GM23338 (cell line): Measurements from ENCODE around the gene ERMN. TPM values are rescaled to one million over a fixed set of nuclear protein-coding genes. Genes with fewer than 3 reads are reported as not detected.

Experiments
- ATAC-seq: fragments of 200-7000 bp; cut with Tn5 transposase; 3 replicates; pipeline ENCODE4 v1.9.1; 2020
- DNase-seq: peaks from one replicate; pipeline ENCODE4 v3.0.0-alpha.2; 2015; ENCODE audit warnings: low spot score
- H2AFZ ChIP-seq: fragments of 200-600 bp; sonication (generic); 2 replicates; pipeline ENCODE4 v1.8.0; 2016; ENCODE audit warnings: antibody characterized with exemption, mild to moderate bottlenecking, moderate library complexity
- H3F3A ChIP-seq: fragments of 200-600 bp; sonication (generic); replicated peaks from 2 replicates; pipeline ENCODE4 v1.8.0; 2017; ENCODE audit warnings: antibody characterized with exemption, mixed run types, low read depth
- H3K27ac ChIP-seq: fragments of 200-600 bp; sonication (generic); 2 replicates; pipeline ENCODE4 v1.6.1; 2016; ENCODE audit warnings: low read depth
- H3K27me3 ChIP-seq: fragments of 200-600 bp; sonication (generic); 2 replicates; pipeline ENCODE4 v1.8.0; 2016; ENCODE audit warnings: mild to moderate bottlenecking, mixed run types, moderate library complexity; ENCODE audit not compliant: insufficient read depth
- H3K36me3 ChIP-seq: fragments of 200-600 bp; sonication (generic); 2 replicates; pipeline ENCODE4 v1.8.0; 2016; ENCODE audit warnings: mild to moderate bottlenecking; ENCODE audit not compliant: insufficient read depth
- H3K4me1 ChIP-seq: fragments of 200-600 bp; sonication (generic); 2 replicates; pipeline ENCODE4 v1.8.0; 2016; ENCODE audit warnings: mild to moderate bottlenecking, moderate library complexity; ENCODE audit not compliant: insufficient read depth
- H3K4me2 ChIP-seq: fragments of 200-600 bp; sonication (generic); 2 replicates; pipeline ENCODE4 v1.7.1; 2017; ENCODE audit warnings: mixed run types
- H3K4me3 ChIP-seq: fragments of 200-600 bp; sonication (generic); 2 replicates; pipeline ENCODE4 v1.6.1; 2016; ENCODE audit warnings: mixed run types
- H3K79me2 ChIP-seq: fragments of 200-600 bp; sonication (generic); replicated peaks from 2 replicates; pipeline ENCODE4 v1.8.0; 2017; ENCODE audit warnings: mild to moderate bottlenecking; ENCODE audit not compliant: insufficient read depth
- H3K9me2 ChIP-seq: fragments of 200-600 bp; sonication (generic); 2 replicates; pipeline ENCODE4 v1.8.0; 2017; ENCODE audit not compliant: insufficient read depth
- H4K20me1 ChIP-seq: fragments of 200-600 bp; sonication (generic); replicated peaks from 2 replicates; pipeline ENCODE4 v1.8.0; 2017; ENCODE audit warnings: mild to moderate bottlenecking; ENCODE audit not compliant: insufficient read depth
- H3K27ac Mint-ChIP-seq: 2 replicates; pipeline ENCODE4 v1.8.0; 2020; ENCODE audit warnings: inconsistent platforms, mild to moderate bottlenecking, moderate library complexity, mixed read lengths
- H3K27me3 Mint-ChIP-seq: 3 replicates; pipeline ENCODE4 v1.8.0; 2022; ENCODE audit warnings: low read depth, mild to moderate bottlenecking, moderate library complexity, mixed read lengths, inconsistent platforms; ENCODE audit not compliant: insufficient read depth, poor library complexity
- H3K36me3 Mint-ChIP-seq: 3 replicates; pipeline ENCODE4 v1.8.0; 2021; ENCODE audit warnings: low read depth, mild to moderate bottlenecking, inconsistent platforms, moderate library complexity, mixed read lengths
- H3K4me1 Mint-ChIP-seq: 3 replicates; pipeline ENCODE4 v1.8.0; 2020; ENCODE audit warnings: mild to moderate bottlenecking, inconsistent platforms, mixed read lengths
- H3K4me3 Mint-ChIP-seq: 3 replicates; pipeline ENCODE4 v1.8.0; 2021; ENCODE audit warnings: moderate library complexity, mild to moderate bottlenecking, inconsistent platforms, mixed read lengths
- H3K9me3 Mint-ChIP-seq: 3 replicates; pipeline ENCODE4 v1.8.0; 2020; ENCODE audit warnings: moderate library complexity, mild to moderate bottlenecking, inconsistent platforms, mixed read lengths
- CREB1 ChIP-seq: fragments of 250-450 bp; sonication (Bioruptor Pico); IDR thresholded peaks from 2 replicates; pipeline ENCODE4 v1.5.0; 2020; ENCODE audit warnings: low read depth, mild to moderate bottlenecking, moderate library complexity
- CTCF ChIP-seq, 2 experiments: fragments of 200-600 bp in 1 of 2; sonication (generic) in 1 of 2; conservative IDR thresholded peaks; 2 replicates each; pipeline versions ENCODE4 v1.5.1 to v1.6.1; 2016 to 2017; ENCODE audit warnings: antibody characterized with exemption in 2 of 2, low read depth in 2 of 2, mild to moderate bottlenecking in 2 of 2, moderate library complexity in 1 of 2
- ETS1 ChIP-seq: IDR thresholded peaks from 2 replicates; pipeline ENCODE4 v1.6.1; 2016; ENCODE audit warnings: antibody characterized with exemption
- EZH2 ChIP-seq: fragments of 200-600 bp; sonication (generic); IDR thresholded peaks from one replicate; pipeline ENCODE4 v1.8.0; 2017; ENCODE audit warnings: antibody characterized with exemption, mild to moderate bottlenecking, low read depth; ENCODE audit not compliant: unreplicated experiment
- EZH2phosphoT487 ChIP-seq: fragments of 200-600 bp; sonication (generic); IDR thresholded peaks from one replicate; pipeline ENCODE4 v1.8.1; 2018; ENCODE audit warnings: antibody characterized with exemption; ENCODE audit not compliant: unreplicated experiment
- JUNB ChIP-seq: IDR thresholded peaks from one replicate; pipeline ENCODE4 v1.6.1; 2016; ENCODE audit warnings: antibody characterized with exemption; ENCODE audit not compliant: unreplicated experiment
- POLR2AphosphoS5 ChIP-seq: IDR thresholded peaks from 2 replicates; pipeline ENCODE4 v1.6.1; 2016; ENCODE audit warnings: antibody characterized with exemption, low read depth
- REST ChIP-seq: IDR thresholded peaks from one replicate; pipeline ENCODE4 v1.6.1; 2018; ENCODE audit warnings: antibody characterized with exemption; ENCODE audit not compliant: unreplicated experiment
- ZNF114 ChIP-seq: fragments of 250-450 bp; sonication (Bioruptor Pico); IDR thresholded peaks from 2 replicates; pipeline ENCODE4 v1.5.0; 2020; ENCODE audit warnings: mild to moderate bottlenecking, moderate library complexity
- polyA plus RNA-seq: library from polyadenylated mRNA; unstranded; fragments of >200 nt; fragmentation: Nextera tagmentation; extraction: Ambion mirVana; gene quantifications from 2 replicates; pipeline ENCODE4 v1.2.1, GENCODE V29; 2016
- total RNA-seq: library from RNA; depleted of rRNA; stranded (reverse); fragments of >200 nt; shearing (Covaris generic); gene quantifications from 2 replicates; pipeline ENCODE4 v1.2.3, GENCODE V29; 2014

Gene ERMN
- total and polyA plus RNA-seq, 2 experiments from 2014 or later: 0.35 to 0.44 TPM

GRCh38 chr2:157324331-157324843, 1.2 kb downstream of the ERMN start (continued):
- no peak for TF ChIP-seq REST
- TF ChIP-seq POLR2AphosphoS5: no peak
- TF ChIP-seq ZNF114: no peak
- TF ChIP-seq EZH2phosphoT487: no peak
- TF ChIP-seq EZH2: no peak
- TF ChIP-seq CTCF (conservative IDR thresholded peaks at IDR 0.05; ENCODE audit: low read depth in 2 of 2): no peak
- no peak for TF ChIP-seq ETS1
- no peak for TF ChIP-seq JUNB
- no peak for TF ChIP-seq CREB1

- Histone ChIP-seq H3K79me2 (no peaks in the 10 kb centered on the region), H3F3A (no peaks in the 10 kb centered on the region), H3K4me3 (no peak overlapping the region), H3K4me1 (peaks cover 28% of the 10 kb centered on the region), H3K36me3 (no peaks in the 10 kb centered on the region), H3K27ac (no peak overlapping the region), H3K4me2 (no peak overlapping the region), H3K27me3 (no peaks in the 10 kb centered on the region), H2AFZ (no peak overlapping the region), H4K20me1 (no peaks in the 10 kb centered on the region), H3K9me2 (peaks cover 10% of the 10 kb centered on the region; the same call in 1 of the 2 replicates)
- H3K36me3 Mint-ChIP-seq: no peaks in the 10 kb centered on the region
- no peaks in the 10 kb centered on the region for H3K27me3 Mint-ChIP-seq
- H3K4me3 Mint-ChIP-seq: no peak overlapping the region
- TF ChIP-seq CREB1 (no peak), ETS1 (no peak)
- ATAC-seq: no peak
- H3K4me1 Mint-ChIP-seq: peaks cover 44% of the 10 kb centered on the region
- no peak for DNase-seq
- H3K27ac Mint-ChIP-seq: no peak overlapping the region
- no peaks in the 10 kb centered on the region for H3K9me3 Mint-ChIP-seq
Measured at GRCh38 chr2:157322432-157322831, 3.2 kb downstream of the ERMN start.
